ENCODE data around the gene CYSRT1. TPM values are rescaled to one million over a fixed set of nuclear protein-coding genes. Genes with fewer than 3 reads are reported as not detected.

Gene CYSRT1
- total RNA-seq, 1 donor from 2014 or later = 0.59 TPM

- Histone ChIP-seq H3K27me3 (ENCODE audit: low read depth) (no peaks in the 10 kb centered on the region), H3K36me3 (peaks cover 23% of the 10 kb centered on the region), H3K4me1 (peaks cover 32% of the 10 kb centered on the region), H3K27ac (no peak overlapping the region), H3K9me3 (no peaks in the 10 kb centered on the region), H3K4me3 (no peak overlapping the region)
- TF ChIP-seq CTCF (IDR thresholded peaks at IDR 0.05) = no peak
- DNase-seq = no peak
- intact Hi-C loops (cut with DNase I) = no loop called here
- no peak for ATAC-seq
These were observed 19.8 kb downstream of the CYSRT1 start for GRCh38 chr9:137244486-137245449.

GRCh38 chr9:137245450-137246421 is 20.8 kb downstream of the CYSRT1 start:
- H3K27ac ChIP-seq = no peak overlapping the region
- H3K36me3 ChIP-seq = peaks cover 23% of the 10 kb centered on the region
- no peak overlapping the region for H3K4me3 ChIP-seq
- ATAC-seq = no peak
- no peak for TF ChIP-seq CTCF (IDR thresholded peaks at IDR 0.05)
- DNase-seq = no peak
- H3K4me1 ChIP-seq = peaks cover 28% of the 10 kb centered on the region
- no peaks in the 10 kb centered on the region for H3K27me3 ChIP-seq (ENCODE audit: low read depth)
- intact Hi-C loops (cut with DNase I) = no loop called here
- no peaks in the 10 kb centered on the region for H3K9me3 ChIP-seq

GRCh38 chr9:137247135-137247915 is 22.4 kb downstream of the CYSRT1 start:
- intact Hi-C loops (cut with DNase I) = no loop called here
- Histone ChIP-seq H3K27me3 (ENCODE audit: low read depth) (no peaks in the 10 kb centered on the region), H3K4me1 (peaks cover 21% of the 10 kb centered on the region), H3K9me3 (no peaks in the 10 kb centered on the region), H3K36me3 (peaks cover 16% of the 10 kb centered on the region), H3K27ac (peak overlapping the region; percentile 33), H3K4me3 (no peak overlapping the region)
- no peak for TF ChIP-seq CTCF (IDR thresholded peaks at IDR 0.05)
- peak; percentile 49 to 55 for ATAC-seq
- DNase-seq = no peak

- Histone ChIP-seq H3K9me3 (no peaks in the 10 kb centered on the region), H3K4me3 (no peak overlapping the region), H3K36me3 (peaks cover 11% of the 10 kb centered on the region), H3K27me3 (ENCODE audit: low read depth) (no peaks in the 10 kb centered on the region), H3K27ac (peak overlapping the region; percentile 33), H3K4me1 (peaks cover 16% of the 10 kb centered on the region)
- ATAC-seq (no peak), DNase-seq (no peak)
- TF ChIP-seq CTCF (IDR thresholded peaks at IDR 0.05) = no peak
- intact Hi-C loops (cut with DNase I) = no loop called here
These were observed 22.9 kb downstream of the CYSRT1 start for GRCh38 chr9:137247916-137248175.

Measured in lower lobe of right lung (tissue), 2 donors.